Transverse colon (tissue), 4 donors: Measurements from ENCODE around the gene P4HA1. TPM values are rescaled to one million over a fixed set of nuclear protein-coding genes. Genes with fewer than 3 reads are reported as not detected.

Experiments
- DNase-seq: peaks from one replicate; pipeline ENCODE4 v3.0.0-alpha.2; 2019
- H3K27ac ChIP-seq, 4 donors: fragments of 200-600 bp; sonication (generic); 2 replicates each; pipeline ENCODE4 v1.5.1; 2016 to 2018; ENCODE audit warnings: inconsistent platforms in 4 of 4
- H3K27me3 ChIP-seq: fragments of 200-600 bp; sonication (generic); 2 replicates; pipeline ENCODE4 v1.5.1; 2017; ENCODE audit warnings: inconsistent platforms
- H3K36me3 ChIP-seq, 4 donors: fragments of 200-600 bp; sonication (generic); 2 replicates each; pipeline ENCODE4 v1.5.1; 2017 to 2019; ENCODE audit warnings: inconsistent platforms in 4 of 4
- H3K4me1 ChIP-seq, 4 donors: fragments of 200-600 bp; sonication (generic); 2 replicates each; pipeline ENCODE4 v1.5.1; 2017 to 2020; ENCODE audit warnings: inconsistent platforms in 4 of 4
- H3K4me3 ChIP-seq, 4 donors: fragments of 200-600 bp; sonication (generic); 1 replicate in 1 of 4; 2 replicates in 3 of 4; pipeline versions ENCODE4 v1.5.1 to v1.6.1; 2017 to 2019; ENCODE audit warnings: inconsistent platforms in 4 of 4
- H3K9me3 ChIP-seq, 2 donors: fragments of 200-600 bp; sonication (generic); 2 replicates each; pipeline ENCODE4 v1.5.1; 2017 to 2019; ENCODE audit warnings: inconsistent platforms in 2 of 2
- EP300 ChIP-seq: sonication (generic); formaldehyde crosslinking; IDR thresholded peaks from one replicate; pipeline ENCODE4 v1.6.1; 2017; ENCODE audit warnings: antibody characterized with exemption, low read depth
- POLR2A ChIP-seq: fragments of 450-650 bp; IDR thresholded peaks from one replicate; pipeline ENCODE4 v1.6.1; 2016; ENCODE audit warnings: antibody characterized with exemption, mild to moderate bottlenecking, moderate library complexity
- POLR2AphosphoS5 ChIP-seq, 3 donors: sonication (generic); formaldehyde crosslinking; IDR thresholded peaks; one replicate each; pipeline ENCODE4 v1.6.1; 2016; ENCODE audit warnings: antibody characterized with exemption in 3 of 3
- WGBS, 2 donors: methylation state at CpG; one replicate each; pipeline ENCODE4 v1.1.5; 2018; ENCODE audit warnings: low coverage in 1 of 2; 5-methylcytosine and 5-hydroxymethylcytosine counted together
- in situ Hi-C, 4 donors: fragments of 200-750 bp; cut with MboI; loops; one replicate each; pipeline versions ENCODE4 v1.15.0 to v1.15.1; 2017; ENCODE audit warnings: low sequenced_read_pairs in 3 of 4, low pct_ligation_motif_present in 1 of 4, low pct_unique_long_range_greater_than_20kb in 1 of 4
- intact Hi-C: fragments of 100-400 bp; cut with DNase I; formaldehyde crosslinking; loops from one replicate; pipeline ENCODE4 v1.15.1; 2023; ENCODE audit warnings: low total_unique reads
- total RNA-seq, 4 donors: library from RNA; depleted of rRNA; stranded (reverse); fragments of >200 nt; gene quantifications; one replicate each; pipeline ENCODE4 v1.1.0, GENCODE V29; 2016
- TF ChIP-seq, protein P1 (sequence below), 5 experiments: fragments of 200-600 bp in 3 of 5; fragments of 450-650 bp in 2 of 5; sonication (generic) in 3 of 5; IDR thresholded peaks; 1 replicate in 2 of 5; 2 replicates in 3 of 5; pipeline ENCODE4 v1.5.1; 2016 to 2017; ENCODE audit warnings: antibody characterized with exemption in 5 of 5, inconsistent platforms in 3 of 5, mild to moderate bottlenecking in 2 of 5, moderate library complexity in 1 of 5

P4HA1 gene
- total RNA-seq, 4 donors from 2014 or later, result 10.5 to 28.6 (median 14.4) TPM

- H3K9me3 ChIP-seq, result no peaks in the 10 kb centered on the region
- no peaks in the 10 kb centered on the region for H3K27me3 ChIP-seq
- H3K4me3 ChIP-seq, result no peak overlapping the region
- intact Hi-C loops, result no loop called here
- no peak overlapping the region for H3K27ac ChIP-seq
- H3K36me3 ChIP-seq, result peaks cover 0 to 90% (median 40%) of the 10 kb centered on the region in 4 donors
- peaks cover 0 to 7% (median 3%) of the 10 kb centered on the region in 4 donors for H3K4me1 ChIP-seq
- TF ChIP-seq EP300 (no peak), POLR2AphosphoS5 (IDR thresholded peaks at IDR 0.05) (no peak), POLR2A (no peak)
- TF ChIP-seq, protein P1, sequence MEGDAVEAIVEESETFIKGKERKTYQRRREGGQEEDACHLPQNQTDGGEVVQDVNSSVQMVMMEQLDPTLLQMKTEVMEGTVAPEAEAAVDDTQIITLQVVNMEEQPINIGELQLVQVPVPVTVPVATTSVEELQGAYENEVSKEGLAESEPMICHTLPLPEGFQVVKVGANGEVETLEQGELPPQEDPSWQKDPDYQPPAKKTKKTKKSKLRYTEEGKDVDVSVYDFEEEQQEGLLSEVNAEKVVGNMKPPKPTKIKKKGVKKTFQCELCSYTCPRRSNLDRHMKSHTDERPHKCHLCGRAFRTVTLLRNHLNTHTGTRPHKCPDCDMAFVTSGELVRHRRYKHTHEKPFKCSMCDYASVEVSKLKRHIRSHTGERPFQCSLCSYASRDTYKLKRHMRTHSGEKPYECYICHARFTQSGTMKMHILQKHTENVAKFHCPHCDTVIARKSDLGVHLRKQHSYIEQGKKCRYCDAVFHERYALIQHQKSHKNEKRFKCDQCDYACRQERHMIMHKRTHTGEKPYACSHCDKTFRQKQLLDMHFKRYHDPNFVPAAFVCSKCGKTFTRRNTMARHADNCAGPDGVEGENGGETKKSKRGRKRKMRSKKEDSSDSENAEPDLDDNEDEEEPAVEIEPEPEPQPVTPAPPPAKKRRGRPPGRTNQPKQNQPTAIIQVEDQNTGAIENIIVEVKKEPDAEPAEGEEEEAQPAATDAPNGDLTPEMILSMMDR (IDR thresholded peaks at IDR 0.05), result no peak
- in situ Hi-C loops, result no loop called here
- WGBS, 2 donors, result 51 to 58% methylated on average over 3 of the region's 3 CpGs
- DNase-seq, result no peak
Observed at GRCh38 chr10:73134727-73135126, 38.1 kb upstream of the P4HA1 start.

DNA sequence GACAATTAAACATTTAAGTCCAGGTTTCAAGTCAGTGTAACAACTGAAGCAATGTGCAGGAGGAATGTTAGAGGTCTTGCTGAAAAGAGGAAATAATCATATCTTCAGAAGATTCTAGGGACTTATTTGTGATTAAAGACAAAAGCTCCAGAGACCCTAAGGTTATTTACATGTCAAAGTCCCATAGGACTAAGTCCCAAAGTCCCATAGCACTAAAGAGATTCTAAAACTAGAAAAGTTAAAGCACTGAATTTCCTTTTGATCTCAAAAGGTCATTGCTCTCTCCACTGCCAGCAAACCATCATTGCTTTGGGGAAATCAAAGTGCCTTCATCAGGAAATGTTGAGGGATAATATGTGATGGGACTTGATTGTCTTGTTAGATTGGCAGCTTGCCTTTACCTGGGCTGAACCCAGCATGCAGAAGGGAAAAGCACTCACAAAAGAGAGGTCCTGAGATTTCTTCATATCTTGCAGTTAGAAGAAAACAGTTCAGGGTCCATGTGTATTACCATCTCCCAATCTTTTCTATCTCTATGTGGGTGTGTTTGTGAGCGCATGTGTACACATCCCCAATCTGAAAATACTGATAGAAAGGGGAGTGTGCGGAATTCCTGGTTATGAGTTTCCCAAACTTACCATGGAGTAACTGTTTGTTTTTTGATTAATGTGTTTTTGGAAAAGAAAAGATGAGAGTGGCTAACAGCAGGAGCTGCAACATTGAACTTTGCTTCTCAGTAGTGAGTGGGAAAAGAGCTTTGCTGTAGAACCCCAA, 35.4 kb upstream of the P4HA1 start:
- Histone ChIP-seq H3K4me3 (no peak overlapping the region), H3K4me1 (peaks cover 0 to 7% (median 3%) of the 10 kb centered on the region in 4 donors), H3K27ac (no peak overlapping the region), H3K27me3 (no peaks in the 10 kb centered on the region), H3K9me3 (no peaks in the 10 kb centered on the region), H3K36me3 (peaks cover 0 to 74% (median 31%) of the 10 kb centered on the region in 4 donors)
- TF ChIP-seq EP300 (no peak), POLR2AphosphoS5 (IDR thresholded peaks at IDR 0.05) (no peak), POLR2A (no peak)
- TF ChIP-seq, protein P1 (IDR thresholded peaks at IDR 0.05), result no peak
- intact Hi-C loops (no loop called here), in situ Hi-C loops (no loop called here)
- no peak for DNase-seq
- 90 to 100% methylated on average over 2 of the region's 2 CpGs for WGBS, 2 donors

- peaks cover 0 to 7% (median 3%) of the 10 kb centered on the region in 4 donors for H3K4me1 ChIP-seq
- DNase-seq, result no peak
- H3K36me3 ChIP-seq, result peaks cover 0 to 66% (median 27%) of the 10 kb centered on the region in 4 donors
- TF ChIP-seq EP300, result no peak
- TF ChIP-seq, protein P1 (IDR thresholded peaks at IDR 0.05), result no peak
- no peak for TF ChIP-seq POLR2AphosphoS5 (IDR thresholded peaks at IDR 0.05)
- TF ChIP-seq POLR2A, result no peak
- H3K27ac ChIP-seq, result no peak overlapping the region
- intact Hi-C loops, result no loop called here
- in situ Hi-C loops, result no loop called here
- no peaks in the 10 kb centered on the region for H3K9me3 ChIP-seq
- 60 to 78% methylated on average over 2 of the region's 2 CpGs for WGBS, 2 donors
- no peak overlapping the region for H3K4me3 ChIP-seq
- no peaks in the 10 kb centered on the region for H3K27me3 ChIP-seq
Observed at GRCh38 chr10:73131301-73131700, 34.6 kb upstream of the P4HA1 start.

DNA sequence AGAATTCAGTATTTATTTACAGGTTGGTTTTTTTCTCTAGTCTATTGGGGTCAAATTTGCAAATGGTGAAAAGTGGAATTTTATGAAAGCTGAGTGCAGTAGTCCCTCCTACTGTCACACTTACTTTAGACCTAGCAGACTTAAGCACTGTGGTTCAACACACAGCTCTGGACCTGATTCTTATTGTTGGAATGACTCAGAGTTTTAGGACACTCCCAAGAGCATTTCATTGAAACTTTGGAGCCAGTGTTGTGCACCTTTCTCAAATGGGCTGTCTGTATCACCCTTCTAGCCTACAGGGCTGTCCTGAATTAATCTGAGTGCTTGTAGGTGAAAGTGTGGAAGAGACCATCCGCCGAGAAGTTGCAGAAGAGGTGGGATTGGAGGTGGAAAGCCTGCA, 29.7 kb upstream of the P4HA1 start:
- TF ChIP-seq EP300, result no peak
- TF ChIP-seq POLR2A, result no peak
- TF ChIP-seq, protein P1 (IDR thresholded peaks at IDR 0.05), result no peak
- no peak for TF ChIP-seq POLR2AphosphoS5 (IDR thresholded peaks at IDR 0.05)
- Histone ChIP-seq H3K36me3 (peaks cover 0 to 32% (median 9%) of the 10 kb centered on the region in 4 donors), H3K9me3 (no peaks in the 10 kb centered on the region), H3K4me1 (no peaks in the 10 kb centered on the region), H3K4me3 (no peak overlapping the region), H3K27ac (no peak overlapping the region), H3K27me3 (no peaks in the 10 kb centered on the region)
- intact Hi-C loops, result no loop called here
- 93 to 97% methylated on average over 2 of the region's 2 CpGs for WGBS, 2 donors
- in situ Hi-C loops, result no loop called here
- no peak for DNase-seq
